Measurements from ENCODE around the gene TTLL8.

DNA sequence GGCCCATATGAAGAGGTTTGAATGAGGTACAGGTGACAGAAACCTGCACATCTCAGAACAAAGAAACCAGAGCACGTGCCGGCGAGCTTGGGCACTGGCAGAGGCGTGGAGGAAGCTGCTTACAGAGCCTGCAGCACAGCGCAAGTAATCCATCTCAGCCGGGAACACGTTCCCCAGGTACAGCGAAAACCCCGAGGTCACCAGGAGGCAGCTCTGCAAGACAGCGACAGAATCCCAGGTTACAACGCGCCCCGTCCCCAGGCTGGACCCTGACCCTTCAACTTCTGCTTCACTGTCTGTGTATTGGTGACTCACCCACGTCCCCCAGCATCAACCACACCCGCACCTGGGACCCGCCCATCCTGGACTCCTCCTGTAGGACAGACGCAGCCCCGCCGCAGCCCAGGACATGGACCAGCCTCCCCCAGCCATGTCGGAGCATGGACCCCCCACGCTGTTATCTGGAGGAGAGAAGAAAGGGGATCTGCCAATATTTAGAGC lies 24.9 kb upstream of the TTLL8 start:
- TF ChIP-seq, protein P1, sequence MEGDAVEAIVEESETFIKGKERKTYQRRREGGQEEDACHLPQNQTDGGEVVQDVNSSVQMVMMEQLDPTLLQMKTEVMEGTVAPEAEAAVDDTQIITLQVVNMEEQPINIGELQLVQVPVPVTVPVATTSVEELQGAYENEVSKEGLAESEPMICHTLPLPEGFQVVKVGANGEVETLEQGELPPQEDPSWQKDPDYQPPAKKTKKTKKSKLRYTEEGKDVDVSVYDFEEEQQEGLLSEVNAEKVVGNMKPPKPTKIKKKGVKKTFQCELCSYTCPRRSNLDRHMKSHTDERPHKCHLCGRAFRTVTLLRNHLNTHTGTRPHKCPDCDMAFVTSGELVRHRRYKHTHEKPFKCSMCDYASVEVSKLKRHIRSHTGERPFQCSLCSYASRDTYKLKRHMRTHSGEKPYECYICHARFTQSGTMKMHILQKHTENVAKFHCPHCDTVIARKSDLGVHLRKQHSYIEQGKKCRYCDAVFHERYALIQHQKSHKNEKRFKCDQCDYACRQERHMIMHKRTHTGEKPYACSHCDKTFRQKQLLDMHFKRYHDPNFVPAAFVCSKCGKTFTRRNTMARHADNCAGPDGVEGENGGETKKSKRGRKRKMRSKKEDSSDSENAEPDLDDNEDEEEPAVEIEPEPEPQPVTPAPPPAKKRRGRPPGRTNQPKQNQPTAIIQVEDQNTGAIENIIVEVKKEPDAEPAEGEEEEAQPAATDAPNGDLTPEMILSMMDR (IDR thresholded peaks at IDR 0.05), result no peak
- TF ChIP-seq POLR2A (IDR thresholded peaks at IDR 0.05), result no peak
